ENCODE data around the gene LRP3.
A peak's percentile ranks its signal among the peaks of the same experiment; 100 is the strongest.
"Not testable (repeated sequence)": the region's sequence is repeated elsewhere in the genome, so short reads cannot be mapped to it uniquely, and the experiment has no call there.

The LRP3 gene

DNA sequence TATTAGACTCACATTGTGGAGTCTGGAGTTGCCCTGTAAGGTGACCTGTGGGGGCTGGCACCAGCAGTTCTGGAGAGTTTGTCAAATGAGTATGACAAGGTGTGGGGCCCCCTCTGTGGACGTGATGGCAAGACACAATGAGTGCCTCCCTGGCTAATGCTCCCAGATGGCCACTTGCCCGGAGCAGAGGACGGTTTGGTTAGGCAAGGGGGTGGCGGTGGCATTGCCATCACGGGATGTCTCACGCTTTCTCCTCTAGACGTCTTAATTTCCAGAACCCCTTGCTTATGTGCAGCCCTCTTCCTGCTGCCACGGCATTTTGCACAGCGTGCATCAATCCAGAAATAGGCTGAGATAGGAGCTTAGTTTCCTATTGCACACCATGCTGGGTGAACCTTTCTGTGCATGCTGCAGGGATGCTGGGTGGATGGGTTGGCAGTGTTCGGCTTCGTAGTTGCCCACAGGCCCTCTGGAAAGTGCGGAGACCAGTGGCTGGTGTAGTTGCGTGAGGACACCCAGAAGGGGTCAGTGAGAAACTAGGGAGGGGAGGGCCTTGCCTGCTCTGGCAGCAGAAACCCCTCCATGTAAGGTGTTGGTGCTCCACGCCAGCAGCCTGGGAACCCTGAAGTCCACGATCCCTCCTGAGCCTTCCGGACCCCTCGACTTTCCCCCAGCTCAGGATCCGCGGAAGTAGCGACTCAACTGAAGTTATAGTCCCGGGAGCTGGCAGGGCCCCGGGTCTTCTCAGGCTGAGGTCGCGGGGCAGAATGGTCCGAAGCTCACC is 18.1 kb upstream of the LRP3 start:
- peak; percentile 15 for DNase-seq
- no peak for ATAC-seq

DNA sequence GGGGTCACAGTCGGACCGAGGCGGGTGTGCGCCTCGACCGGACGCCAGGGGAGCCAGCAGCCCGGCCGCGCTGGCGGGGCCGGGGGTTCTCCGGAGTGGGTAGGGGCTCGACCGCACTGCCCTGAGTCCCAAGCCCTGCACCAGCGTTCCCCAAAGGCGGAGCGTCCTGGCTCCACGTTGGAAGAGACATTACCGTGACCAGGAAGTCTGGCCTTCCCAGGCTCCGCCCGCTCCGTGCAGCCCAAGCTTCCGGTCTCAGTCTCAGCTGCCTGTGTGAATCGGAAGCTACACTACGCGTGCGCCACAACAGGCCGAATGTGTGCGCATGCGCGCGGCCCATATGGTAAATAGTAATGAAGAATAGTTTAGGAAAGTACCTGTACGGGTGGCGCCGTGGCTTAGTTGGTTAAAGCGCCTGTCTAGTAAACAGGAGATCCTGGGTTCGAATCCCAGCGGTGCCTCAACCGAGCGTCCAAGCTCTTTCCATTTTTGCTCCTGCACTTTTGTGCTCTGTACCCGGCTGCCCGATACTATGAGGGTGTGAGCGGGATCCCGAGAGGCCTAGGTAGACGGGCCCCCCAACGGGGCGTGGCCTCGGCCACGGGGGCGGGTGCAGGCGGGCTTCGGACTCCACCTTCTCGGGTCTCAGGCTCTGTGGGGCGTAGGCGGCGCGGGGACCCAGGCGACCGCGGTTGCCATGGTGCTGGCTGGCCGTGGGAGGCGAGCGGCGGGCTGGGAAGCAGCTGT is 17.3 kb upstream of the LRP3 start:
- DNase-seq: peak; percentile 98
- peak; percentile 96 for ATAC-seq

DNA sequence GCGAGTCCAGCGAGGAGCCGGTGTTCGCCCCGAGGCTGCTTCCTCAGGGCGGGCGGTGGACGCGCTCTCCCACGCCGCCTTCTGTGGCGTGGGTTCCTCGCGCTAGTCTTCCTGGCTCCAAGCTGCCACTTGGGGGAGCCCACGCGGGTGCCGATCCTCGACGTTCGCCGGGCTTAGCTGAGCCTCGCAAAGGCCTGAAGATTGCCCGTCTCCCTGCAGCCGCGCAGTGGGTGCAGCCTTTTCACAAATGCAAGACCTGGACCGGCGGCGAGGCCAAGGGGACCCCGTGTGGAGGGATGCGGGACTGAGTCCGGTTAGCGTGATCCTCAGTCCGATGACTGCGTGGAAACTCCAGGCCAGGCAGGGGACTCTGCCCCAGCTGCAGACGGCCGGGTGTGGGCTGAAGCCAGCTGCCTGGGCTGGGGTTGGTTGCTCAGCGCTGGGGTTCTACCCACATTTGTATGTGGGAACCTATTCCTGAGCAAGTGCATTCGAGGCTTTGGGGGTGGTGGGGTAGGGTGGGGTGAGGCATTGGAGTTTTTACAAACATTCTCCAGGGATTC is 16.6 kb upstream of the LRP3 start:
- no peak for ATAC-seq
- peak; percentile 69 for DNase-seq

DNA sequence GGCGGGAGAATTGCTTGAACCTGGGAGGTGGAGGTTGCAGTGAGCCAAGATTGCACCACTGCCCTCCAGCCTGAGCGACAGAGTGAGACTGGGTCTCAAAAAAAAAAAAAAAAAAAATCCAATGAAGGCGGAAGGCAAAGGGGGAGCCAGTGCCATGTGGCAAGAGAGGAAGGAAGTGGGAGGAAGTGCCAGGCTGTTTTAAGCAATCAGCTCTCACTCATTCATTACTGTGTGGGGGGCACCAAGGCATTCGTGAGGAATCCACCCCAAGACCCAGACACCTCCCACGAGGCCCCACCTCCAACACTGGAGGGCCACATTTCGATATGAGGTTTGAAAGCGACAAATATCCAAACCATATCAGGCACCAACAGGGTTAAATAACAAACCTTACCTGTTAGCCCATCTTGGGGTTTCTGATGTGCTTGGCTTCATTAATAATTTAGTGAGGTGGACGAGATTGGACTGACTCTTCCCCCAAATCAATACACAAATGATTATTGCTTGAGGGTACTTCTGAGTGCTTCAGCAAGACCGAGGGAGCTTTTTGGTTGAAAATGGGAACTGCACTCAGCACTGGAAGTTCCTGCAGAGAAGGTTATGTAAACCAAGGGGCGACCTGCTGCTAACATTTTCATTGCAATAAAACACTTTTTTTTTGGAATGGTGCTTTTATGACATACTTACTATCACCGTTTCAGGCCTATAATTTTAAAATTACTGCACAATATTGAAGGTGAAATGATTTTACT is 7.5 kb upstream of the LRP3 start:
- no peak for ATAC-seq
- DNase-seq: no peak

DNA sequence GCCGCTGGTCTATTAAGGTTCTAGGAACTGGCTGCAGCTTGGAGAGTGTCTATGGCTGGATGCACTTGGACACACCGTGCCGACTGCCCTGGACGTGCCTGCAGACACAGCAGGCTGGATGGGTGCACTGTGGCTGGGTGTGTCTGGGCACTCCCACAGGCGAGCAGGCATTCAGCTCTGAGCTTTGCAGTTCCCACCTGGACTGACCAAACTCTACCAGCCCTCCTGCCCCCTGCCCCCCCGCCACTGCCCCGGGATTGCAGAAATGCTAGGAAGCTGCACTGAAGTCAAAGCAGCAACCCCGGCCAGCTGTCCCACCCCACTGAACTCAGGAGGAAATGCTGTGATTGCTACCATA is 7.0 kb upstream of the LRP3 start:
- ATAC-seq (no peak), DNase-seq (no peak)

DNA sequence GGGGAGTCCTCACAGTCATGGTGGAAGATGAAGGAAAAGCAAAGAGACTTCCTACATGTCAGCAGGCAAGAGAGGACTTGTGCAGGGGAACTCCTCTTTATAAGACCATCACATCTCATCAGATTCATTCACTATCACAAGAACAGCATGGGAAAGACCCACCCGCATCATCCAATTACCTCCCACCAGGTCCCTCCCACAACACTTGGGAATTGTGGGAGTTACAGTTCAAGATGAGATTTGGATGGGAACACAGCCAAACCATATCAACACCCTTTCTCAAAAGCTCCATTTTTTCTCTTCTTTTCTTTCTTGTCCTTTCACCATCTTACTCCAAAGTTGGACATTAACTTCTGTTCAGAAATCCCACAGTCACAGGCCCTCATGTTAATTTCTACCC is 4.7 kb upstream of the LRP3 start:
- ATAC-seq: no peak
- no peak for DNase-seq

DNA sequence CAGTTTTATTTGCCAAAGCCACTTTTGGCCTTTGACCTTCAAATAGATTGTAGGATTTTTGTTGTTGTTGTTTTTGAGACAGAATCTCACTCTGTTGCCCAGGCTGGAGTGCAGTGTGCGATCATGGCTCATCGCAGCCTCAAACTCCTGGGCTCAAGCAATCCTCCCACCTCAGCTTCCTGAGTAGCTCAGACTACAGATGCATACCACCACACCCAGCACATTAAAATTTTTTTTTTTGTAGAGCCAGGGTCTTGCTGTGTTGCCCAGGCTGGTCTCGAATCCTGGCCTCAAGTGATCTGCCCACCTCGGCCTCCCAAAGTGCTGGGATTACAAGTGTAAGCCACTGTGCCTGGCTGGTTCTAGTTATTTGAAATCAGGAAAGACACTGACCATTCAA is 3.0 kb upstream of the LRP3 start:
- ATAC-seq, DNase-seq: not testable (repeated sequence)

DNA sequence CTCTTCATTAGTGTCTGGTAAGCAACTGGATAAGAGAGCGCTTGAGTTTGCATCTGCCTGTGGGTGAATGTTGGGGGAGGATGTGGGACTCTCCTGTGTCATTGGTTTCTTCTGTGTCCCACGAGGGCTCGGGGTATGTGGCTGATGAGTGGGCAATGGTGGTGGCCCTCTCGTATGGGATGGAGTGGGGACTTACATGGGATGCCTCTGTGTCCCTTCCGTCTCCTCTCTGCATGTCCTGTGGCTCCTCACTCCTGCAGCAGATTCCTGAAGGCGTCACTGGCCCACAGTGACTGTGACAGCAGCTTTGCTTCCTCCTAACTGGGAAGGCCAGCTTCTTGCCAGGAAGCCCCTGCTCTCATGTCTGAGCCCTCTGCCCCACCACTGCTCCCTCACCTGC is 2.6 kb upstream of the LRP3 start:
- ATAC-seq (no peak), DNase-seq (no peak)

DNA sequence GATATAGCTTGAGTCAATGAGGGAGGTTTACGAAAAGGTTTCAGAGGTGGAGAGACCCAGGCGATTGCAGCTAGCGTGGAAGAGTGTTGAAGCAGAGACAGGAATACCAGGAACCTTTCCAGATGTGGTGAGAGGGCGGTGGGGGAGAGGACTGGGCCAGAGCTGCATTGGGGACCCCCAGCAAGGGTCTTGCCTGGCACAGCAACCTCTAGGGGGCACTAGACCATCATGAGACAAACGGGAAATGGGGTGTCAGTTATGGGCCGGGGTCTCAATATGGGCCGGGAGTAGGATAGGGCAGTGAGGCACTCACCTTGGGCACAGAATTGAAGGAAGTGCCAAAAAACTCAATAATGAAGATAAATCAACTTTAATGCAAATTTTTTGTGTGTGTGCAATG is 2.1 kb upstream of the LRP3 start:
- DNase-seq (no peak), ATAC-seq (no peak)

DNA sequence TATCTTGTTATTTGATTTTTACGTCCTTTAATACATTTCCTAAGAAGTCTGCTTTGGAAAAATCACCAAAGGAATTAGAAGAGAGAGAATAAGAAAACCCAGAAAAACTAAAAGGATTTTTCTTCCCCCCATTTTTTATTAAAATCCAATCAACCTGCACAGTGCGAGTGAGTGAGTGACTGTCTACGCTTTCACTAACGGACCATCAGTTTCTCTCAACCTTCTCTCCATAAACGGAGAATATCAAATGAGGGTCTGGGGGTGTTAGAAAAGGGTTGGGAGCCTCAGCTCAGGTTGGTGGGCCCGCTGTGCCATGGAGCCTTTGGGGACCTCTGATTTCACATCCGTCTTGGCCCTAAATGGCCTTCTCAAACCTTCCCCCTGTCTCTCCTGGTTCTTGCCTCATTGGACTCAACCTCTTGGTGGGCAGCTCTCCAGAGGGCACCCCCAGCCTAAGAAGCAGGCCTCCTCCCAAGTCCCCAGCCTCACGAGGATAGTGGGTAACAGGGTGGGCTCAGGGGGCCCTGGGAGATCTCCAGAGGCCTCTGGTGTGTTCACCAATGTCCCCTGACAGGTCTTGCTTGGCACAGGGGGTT is 763 bp upstream of the LRP3 start:
- ATAC-seq (no peak), DNase-seq (no peak)

DNA sequence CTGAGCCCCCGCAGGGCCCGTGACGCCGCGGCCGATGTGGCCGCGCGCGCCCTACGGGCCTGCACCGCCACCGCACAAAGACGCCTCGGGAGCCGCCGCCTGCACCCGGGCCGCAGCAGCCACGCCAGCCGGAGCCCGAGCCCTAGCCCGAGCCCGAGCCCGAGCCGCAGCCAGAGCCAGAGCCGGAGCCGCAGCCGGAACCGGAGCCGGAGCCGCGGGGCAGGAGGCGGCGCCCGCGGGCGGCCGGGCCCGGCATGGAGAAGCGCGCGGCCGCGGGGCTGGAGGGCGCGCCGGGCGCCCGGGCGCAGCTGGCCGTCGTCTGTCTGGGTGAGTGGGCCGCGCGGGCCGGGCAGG is 379 bp downstream of the LRP3 start:
- no peak for ATAC-seq
- DNase-seq: no peak

DNA sequence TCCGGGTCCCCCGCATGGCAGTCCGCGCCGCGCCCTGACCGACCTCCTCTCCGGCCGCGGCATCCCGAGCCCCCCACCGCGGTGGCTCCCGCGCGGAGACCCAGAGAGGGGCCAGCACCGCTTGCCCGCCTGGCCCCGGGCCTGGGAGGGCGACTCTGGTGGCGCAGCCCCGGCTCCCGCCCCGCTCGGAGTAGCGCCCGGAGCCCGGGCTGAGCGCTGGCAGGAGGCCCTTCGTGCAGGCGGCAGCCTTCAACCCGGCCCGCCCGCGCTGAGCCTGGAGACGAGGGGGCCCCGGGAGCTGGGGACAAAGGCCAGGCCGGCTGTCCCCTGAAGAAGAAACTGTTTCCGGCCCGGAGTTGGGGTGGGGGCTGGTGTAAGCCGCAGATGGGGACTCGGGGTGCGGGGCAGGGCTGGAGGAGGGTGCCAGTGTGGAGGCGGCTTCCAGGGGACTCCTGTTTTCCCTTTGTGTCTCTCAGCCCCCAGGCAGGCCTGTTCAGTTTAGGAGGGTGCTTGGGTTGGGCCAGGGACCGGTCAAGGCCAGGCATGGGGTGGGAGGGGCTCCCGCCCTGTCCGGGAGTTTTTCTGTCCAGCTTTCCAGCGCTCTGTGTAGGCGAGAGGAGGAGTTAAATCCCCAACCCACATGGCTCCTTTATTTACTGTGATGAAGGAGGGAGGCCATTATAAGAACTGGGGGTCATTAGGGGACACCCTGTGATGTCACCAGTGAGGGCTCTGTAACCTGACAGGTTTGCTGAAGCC is 935 bp downstream of the LRP3 start:
- no peak for ATAC-seq
- DNase-seq: no peak

DNA sequence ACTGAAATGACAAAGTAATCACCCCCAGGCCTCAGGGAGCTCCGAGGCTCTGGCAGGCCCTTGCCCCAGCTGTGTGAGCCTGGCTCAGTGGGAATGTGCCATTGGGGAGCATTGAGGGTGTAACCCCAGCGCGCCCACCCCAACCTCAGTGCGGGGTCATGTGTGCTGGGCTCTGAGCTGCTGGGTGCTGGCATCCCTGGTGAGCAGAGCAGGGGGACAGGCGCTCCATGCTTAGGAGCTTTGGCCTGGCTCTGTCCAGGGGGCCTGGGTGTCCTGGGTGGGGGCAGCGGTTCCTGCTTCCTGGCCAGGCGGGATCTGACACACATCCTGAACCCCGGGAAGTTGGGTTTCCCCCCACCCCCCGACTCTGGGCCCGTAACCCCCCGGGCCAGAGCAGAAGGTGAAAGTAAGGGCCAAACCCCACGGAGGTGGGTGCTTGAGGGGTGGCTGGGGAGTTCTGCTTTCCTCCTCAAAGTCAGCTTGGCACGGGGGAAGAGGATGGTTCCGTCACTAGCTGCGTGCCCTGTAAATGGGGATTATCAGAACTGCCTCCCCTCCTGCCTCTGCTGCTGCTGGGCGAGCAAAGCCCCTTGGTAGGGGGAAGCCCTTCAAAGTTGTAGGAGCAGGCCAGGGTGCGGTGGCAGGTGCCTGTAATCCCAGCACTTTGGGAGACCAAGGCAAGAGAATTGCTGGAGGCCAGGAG is 1.7 kb downstream of the LRP3 start:
- no peak for DNase-seq
- ATAC-seq: no peak

DNA sequence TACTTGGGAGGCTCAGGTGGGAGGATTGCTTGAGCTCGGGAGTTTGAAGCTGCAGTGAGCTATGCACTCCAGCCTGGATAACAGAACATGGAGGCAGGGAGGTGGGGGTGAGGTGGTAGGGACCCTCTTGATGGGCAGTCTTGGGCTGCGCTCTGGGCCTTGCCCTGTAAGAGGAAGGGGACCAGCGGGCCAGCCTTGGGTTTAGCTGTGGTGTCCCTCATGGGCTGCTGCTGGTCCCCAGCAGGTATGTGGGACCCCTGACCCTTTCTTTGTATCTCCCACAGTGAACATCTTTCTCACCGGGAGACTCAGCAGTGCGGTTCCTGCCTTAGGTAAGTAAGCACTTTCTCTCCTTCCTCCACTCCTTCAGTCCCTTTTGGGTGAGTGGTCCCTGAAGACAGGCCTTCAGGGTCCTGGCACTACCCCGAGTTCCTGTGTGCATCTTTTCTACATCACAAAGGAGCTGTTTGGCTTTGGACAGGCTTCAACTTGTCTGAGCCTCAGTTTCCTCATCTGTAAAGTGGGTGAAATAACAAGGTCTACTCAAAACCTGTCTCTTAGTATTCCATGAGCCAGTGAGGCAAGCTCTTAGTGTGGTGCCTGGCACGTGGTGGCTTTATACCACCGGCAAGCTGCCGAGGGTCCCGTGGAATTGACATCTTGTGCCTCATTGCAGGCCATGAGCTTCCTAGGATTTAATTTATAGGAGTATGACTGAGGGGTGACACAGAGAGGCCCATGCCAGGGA is 2.5 kb downstream of the LRP3 start:
- ATAC-seq (no peak), DNase-seq (no peak)

DNA sequence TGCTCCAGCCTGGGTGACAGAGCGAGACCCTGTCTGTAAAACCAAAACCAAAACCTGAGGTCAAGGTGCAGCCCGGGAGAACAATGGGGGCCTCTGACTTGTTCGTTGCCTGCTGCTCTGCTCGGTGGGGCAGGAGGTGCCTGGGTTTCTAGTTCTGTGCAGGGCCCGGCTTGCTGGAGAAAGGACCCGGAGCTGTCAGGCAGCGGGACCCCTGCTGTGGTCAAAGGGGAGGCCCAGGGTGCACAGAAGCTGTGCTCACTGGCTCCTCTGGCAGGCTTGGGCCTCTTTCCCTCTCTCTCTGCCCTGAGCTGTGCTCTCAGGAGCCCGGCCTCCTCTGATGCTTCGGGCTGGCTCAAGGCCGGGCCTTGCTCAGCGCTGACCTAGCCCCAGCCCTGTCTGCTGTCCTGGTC is 3.5 kb downstream of the LRP3 start:
- DNase-seq: no peak
- ATAC-seq: no peak

DNA sequence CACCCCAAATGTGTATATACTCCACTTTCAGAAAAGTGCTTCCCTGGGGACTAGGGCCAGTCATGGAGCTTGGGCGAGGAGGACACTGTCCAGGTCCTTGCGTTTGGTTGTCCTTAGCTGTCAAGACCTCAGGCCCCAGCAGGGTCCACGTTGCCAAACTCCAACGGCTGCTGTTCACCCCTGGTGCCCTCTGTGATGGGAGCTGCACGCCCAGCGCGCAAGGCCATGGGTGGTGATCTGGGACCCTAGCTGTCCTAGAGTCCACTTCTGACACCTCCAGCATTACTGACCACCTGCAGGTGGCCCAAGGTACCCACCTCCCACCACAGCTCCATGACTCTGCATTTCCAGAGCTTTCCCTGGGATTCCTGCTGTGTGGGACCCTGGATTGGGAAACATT is 4.0 kb downstream of the LRP3 start:
- DNase-seq: no peak
- no peak for ATAC-seq

DNA sequence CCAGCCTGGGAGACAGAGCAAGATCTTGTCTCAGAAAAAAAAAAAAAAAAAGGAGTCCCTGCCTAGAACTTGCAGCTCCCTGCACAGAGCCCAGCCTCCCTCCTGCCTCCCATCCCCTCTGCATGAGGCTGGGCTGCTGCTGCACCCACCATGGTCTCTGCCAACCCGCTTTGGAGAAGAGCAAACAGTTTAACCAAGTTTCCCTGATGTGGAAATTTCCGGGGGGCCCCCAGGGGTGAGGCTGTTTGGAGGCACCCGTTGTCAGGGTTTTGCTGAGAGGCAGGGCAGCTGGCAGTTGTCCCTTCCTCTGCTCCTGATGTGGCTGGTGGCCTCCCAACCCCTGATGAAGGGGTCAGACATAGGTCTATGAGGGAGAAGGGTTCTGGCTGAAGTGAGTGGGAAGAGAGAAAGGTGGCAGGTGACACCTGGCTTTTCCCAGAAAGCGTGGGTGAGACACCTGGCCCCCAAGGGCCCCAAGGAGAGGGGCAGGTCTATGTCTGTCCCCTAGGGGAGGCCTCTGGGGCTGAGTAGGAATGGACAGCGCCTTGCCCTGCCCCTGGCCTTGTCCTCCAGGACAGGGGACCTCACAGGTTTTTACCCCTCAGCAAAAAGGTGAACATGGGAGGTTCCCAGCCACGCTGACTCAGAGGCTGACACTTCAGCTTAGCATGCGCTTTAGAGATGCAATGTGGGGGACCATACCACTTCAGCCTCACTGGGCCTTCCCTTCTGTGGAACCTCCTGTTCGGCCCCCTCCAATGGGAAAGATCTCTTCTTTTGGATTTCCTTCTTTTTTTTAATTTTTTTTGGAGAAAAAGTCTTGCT is 5.5 kb downstream of the LRP3 start:
- DNase-seq (no peak), ATAC-seq (no peak)

DNA sequence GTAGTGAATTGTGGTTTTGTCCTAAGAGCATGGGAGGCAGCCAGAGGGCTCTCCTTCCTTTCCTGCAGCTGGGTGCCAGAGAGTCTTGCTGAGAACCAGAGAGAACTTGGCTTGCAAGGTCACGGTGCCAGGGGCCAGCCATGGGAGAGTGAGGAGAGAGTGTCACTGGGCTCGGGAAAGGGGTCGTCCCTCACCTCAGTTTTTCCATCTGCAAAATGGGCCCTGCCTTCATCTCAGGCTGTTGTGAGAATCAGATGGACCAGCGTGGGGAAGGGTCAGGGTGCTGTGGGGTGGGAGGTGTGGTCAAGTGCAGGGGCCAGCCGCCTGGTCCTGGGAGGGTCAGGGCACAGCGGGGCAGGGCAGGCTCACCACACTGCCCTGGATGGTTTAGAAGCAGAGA is 7.3 kb downstream of the LRP3 start:
- ATAC-seq: no peak
- no peak for DNase-seq

DNA sequence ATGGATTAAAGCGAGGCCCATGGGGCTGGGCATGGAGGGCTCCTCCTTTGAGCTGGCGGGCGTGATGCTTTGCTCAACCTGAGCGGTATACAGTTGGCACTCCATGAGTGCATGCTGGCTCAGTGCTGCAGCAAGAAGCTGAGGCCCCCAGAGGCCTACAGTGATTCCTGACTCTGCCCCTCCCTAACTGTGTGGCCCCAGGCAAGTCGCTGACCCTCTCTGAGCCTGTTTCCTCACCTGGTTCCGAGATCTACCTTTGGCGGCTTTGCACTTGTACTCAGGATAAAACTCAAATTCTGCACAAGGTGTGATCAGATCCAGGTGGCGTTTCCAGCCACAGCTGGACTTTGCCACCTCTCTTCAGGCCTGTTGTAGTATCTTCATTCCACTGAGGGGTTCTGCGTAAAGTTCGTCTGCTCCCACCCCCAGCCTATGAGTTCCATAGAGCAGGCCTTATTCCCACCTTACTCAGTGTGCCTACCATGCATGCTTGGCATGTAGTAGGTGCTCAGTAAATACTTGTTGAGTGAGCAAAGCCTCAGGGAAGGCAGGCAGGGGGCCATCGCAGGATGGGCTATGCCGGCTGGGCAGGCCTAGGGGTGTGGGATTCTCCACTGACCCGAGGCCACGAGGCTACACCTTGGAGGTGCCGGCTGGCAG is 7.9 kb downstream of the LRP3 start:
- DNase-seq (no peak), ATAC-seq (no peak)
